Lower leg skin (tissue), 4 donors: ENCODE measurements around the gene ANO10. TPM values are rescaled to one million over a fixed set of nuclear protein-coding genes. Genes with fewer than 3 reads are reported as not detected.
A peak's percentile ranks its signal among the peaks of the same experiment; 100 is the strongest.

Experiments used
- DNase-seq, 2 donors: peaks; one replicate each; pipeline ENCODE4 v3.0.0-alpha.2; 2019; ENCODE audit warnings: low spot score in 2 of 2
- H3K4me3 ChIP-seq: fragments of 200-600 bp; sonication (generic); 2 replicates; pipeline ENCODE4 v1.5.1; 2017; ENCODE audit warnings: mild to moderate bottlenecking, low read depth; ENCODE audit not compliant: poor library complexity, severe bottlenecking
- CTCF ChIP-seq, 3 donors: fragments of 450-650 bp; IDR thresholded peaks; one replicate each; pipeline ENCODE4 v1.5.1; 2016; ENCODE audit warnings: antibody characterized with exemption in 3 of 3, mild to moderate bottlenecking in 3 of 3, moderate library complexity in 2 of 3
- POLR2A ChIP-seq, 2 donors: fragments of 450-650 bp; IDR thresholded peaks; one replicate each; pipeline ENCODE4 v1.6.1; 2016 to 2017; ENCODE audit warnings: antibody characterized with exemption in 2 of 2, mild to moderate bottlenecking in 1 of 2, moderate library complexity in 1 of 2
- WGBS, 2 donors: methylation state at CpG; one replicate each; pipeline ENCODE4 v1.1.5; 2018; 5-methylcytosine and 5-hydroxymethylcytosine counted together
- intact Hi-C: fragments of 100-400 bp; cut with DNase I; formaldehyde crosslinking; loops from one replicate; pipeline ENCODE4 v1.15.0; 2023; ENCODE audit warnings: low total_unique reads
- total RNA-seq, 4 donors: library from RNA; depleted of rRNA; stranded (reverse); fragments of >200 nt; gene quantifications; one replicate each; pipeline ENCODE4 v1.1.0, GENCODE V29; 2016

Gene ANO10
- total RNA-seq, 4 donors from 2014 or later = 31.6 to 41.5 (median 37.5) TPM

DNA sequence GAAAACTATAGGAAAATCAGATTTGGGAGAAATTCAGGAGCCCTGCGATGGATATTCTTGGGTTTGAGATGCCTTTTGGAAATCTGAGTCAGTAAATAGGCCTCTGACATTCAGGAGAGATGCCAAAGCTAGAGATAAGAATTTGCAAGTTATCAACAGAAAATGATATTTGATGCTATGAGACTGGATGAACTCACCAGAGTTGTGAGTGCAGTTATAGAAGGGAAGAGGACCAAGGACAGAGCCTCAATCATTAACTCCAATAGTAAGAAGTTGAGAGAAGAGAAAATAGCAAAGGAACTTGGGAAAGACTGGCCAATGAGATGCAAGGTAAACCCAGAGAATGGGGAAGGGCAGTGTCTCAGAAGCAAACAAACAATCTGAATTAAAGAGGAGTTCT is 7.9 kb upstream of the ANO10 start:
- DNase-seq = no peak
- TF ChIP-seq CTCF (IDR thresholded peaks at IDR 0.05) (no peak), POLR2A (IDR thresholded peaks at IDR 0.05) (no peak)
- H3K4me3 ChIP-seq = no peak overlapping the region
- intact Hi-C loops = loop anchor here (10.0 kb wide), 1 partner anchor 475 kb away; no protein-coding TSS in a partner anchor
- WGBS, 2 donors = 91 to 100% methylated on average over 1 of the region's 1 CpG

DNA sequence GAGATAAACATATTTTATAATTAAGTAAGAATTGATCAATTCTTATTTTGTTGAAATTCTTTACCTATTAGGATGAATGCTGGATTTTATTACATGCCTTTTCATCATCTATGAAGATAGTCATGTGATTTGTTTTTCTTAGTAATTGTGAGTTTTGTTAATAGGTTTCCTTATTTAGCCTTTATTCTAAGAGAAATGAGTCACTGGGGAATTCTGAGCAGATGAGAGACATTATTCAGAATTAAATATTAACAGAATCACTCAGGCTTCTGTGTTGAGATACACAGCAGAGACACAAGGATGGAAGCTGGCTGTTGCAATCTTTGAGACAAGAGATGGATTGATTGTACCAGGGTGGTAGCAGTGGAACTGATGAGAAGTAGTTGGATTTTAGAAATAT is 7.4 kb upstream of the ANO10 start:
- no peak for DNase-seq
- no peak overlapping the region for H3K4me3 ChIP-seq
- TF ChIP-seq CTCF (IDR thresholded peaks at IDR 0.05) = no peak
- no peak for TF ChIP-seq POLR2A (IDR thresholded peaks at IDR 0.05)
- intact Hi-C loops = no loop called here

DNA sequence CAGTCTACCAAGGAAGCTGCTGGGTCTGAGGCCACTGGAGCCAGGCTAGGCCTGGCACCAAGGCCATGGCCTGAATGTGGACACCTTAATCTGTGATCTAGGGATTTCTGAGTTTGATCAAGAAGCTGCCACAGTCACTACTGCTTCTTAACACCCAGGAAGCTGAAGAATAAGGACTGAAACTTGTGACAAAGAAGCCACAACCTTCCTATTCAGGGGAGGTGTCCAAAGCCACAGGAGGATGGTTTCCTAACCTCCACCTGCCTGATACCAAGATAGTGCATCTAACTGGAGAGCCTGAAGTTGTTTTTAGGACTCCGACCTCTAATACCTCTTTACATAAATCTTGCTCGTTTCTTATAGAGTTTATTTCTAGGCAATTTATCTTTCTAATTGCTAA is 5.5 kb upstream of the ANO10 start:
- WGBS, 2 donors = 80 to 86% methylated on average over 2 of the region's 2 CpGs
- intact Hi-C loops = no loop called here
- TF ChIP-seq CTCF (IDR thresholded peaks at IDR 0.05) (no peak), POLR2A (IDR thresholded peaks at IDR 0.05) (no peak)
- no peak overlapping the region for H3K4me3 ChIP-seq
- DNase-seq = no peak

- WGBS, 2 donors = 83 to 86% methylated on average over 6 of the region's 6 CpGs
- intact Hi-C loops = no loop called here
Observed at GRCh38 chr3:43624619-43625305, 3.0 kb upstream of the ANO10 start.

GRCh38 chr3:43620831-43621655 is 768 bp downstream of the ANO10 start:
- peak overlapping the region; percentile 89 for H3K4me3 ChIP-seq
- intact Hi-C loops = no loop called here
- WGBS, 2 donors = 9 to 11% methylated on average over 24 of the region's 24 CpGs
- TF ChIP-seq POLR2A (IDR thresholded peaks at IDR 0.05) (no peak), CTCF (IDR thresholded peaks at IDR 0.05) (no peak)
- DNase-seq = peak in 1 of 2 donors; percentile 90

More at GRCh38 chr3:43624619-43625305, 3.0 kb upstream of the ANO10 start:
- no peak for DNase-seq
- no peak overlapping the region for H3K4me3 ChIP-seq
- no peak for TF ChIP-seq POLR2A (IDR thresholded peaks at IDR 0.05)
- no peak for TF ChIP-seq CTCF (IDR thresholded peaks at IDR 0.05)
